ENCODE data around the gene FBXL3. TPM values are rescaled to one million over a fixed set of nuclear protein-coding genes. Genes with fewer than 3 reads are reported as not detected.

FBXL3 gene
- total and polyA plus RNA-seq, 2 experiments from 2014 or later = 5.0 to 14.6 TPM

GRCh38 chr13:77014906-77015685 is 11.9 kb downstream of the FBXL3 start (continued):
- no peak for TF ChIP-seq ZNF462 (CRISPR knock-in tag; IDR thresholded peaks at IDR 0.05)

GRCh38 chr13:77013853-77014542 is 13.0 kb downstream of the FBXL3 start:
- Histone ChIP-seq H3K36me3 (ENCODE audit: insufficient read depth) (peaks cover 30% of the 10 kb centered on the region), H3K9me2 (ENCODE audit: insufficient read depth) (no peaks in the 10 kb centered on the region), H3K4me2 (no peak overlapping the region), H3F3A (replicated peaks; ENCODE audit: low read depth) (no peaks in the 10 kb centered on the region), H3K27me3 (ENCODE audit: insufficient read depth) (no peaks in the 10 kb centered on the region), H4K20me1 (replicated peaks; ENCODE audit: insufficient read depth) (peaks cover 11% of the 10 kb centered on the region), H3K4me1 (ENCODE audit: insufficient read depth) (no peaks in the 10 kb centered on the region), H3K4me3 (no peak overlapping the region), H2AFZ (no peak overlapping the region), H3K79me2 (replicated peaks; ENCODE audit: insufficient read depth) (peaks cover 45% of the 10 kb centered on the region), H3K27ac (ENCODE audit: low read depth) (no peak overlapping the region)
- Mint-ChIP-seq H3K9me3 (no peaks in the 10 kb centered on the region), H3K4me3 (no peak overlapping the region), H3K4me1 (no peaks in the 10 kb centered on the region), H3K27ac (no peak overlapping the region), H3K36me3 (ENCODE audit: low read depth) (peaks cover 65% of the 10 kb centered on the region), H3K27me3 (ENCODE audit: insufficient read depth, low read depth, poor library complexity) (no peaks in the 10 kb centered on the region)
- DNase-seq (ENCODE audit: low spot score) = no peak
- ATAC-seq = no peak
- no peak for TF ChIP-seq CREB1 (CRISPR knock-in tag; IDR thresholded peaks at IDR 0.05; ENCODE audit: low read depth)
- TF ChIP-seq POLR2AphosphoS5 (IDR thresholded peaks at IDR 0.05; ENCODE audit: low read depth) = no peak
- TF ChIP-seq EZH2phosphoT487 (IDR thresholded peaks at IDR 0.05; ENCODE audit: unreplicated experiment) = no peak
- no peak for TF ChIP-seq JUNB (IDR thresholded peaks at IDR 0.05; ENCODE audit: unreplicated experiment)
- TF ChIP-seq STAT1 (IDR thresholded peaks at IDR 0.05; ENCODE audit: unreplicated experiment) = no peak
- TF ChIP-seq ZNF462 (CRISPR knock-in tag; IDR thresholded peaks at IDR 0.05) = no peak
- no peak for TF ChIP-seq ETS1 (IDR thresholded peaks at IDR 0.05)
